Immature natural killer cell (primary cell): Measurements from ENCODE around the gene CHAD. TPM values are rescaled to one million over a fixed set of nuclear protein-coding genes. Genes with fewer than 3 reads are reported as not detected.
A peak's percentile ranks its signal among the peaks of the same experiment; 100 is the strongest.
"Not testable (repeated sequence)": the region's sequence is repeated elsewhere in the genome, so short reads cannot be mapped to it uniquely, and the experiment has no call there.

Experiments used
- DNase-seq, 3 donors: peaks; one replicate each; pipeline ENCODE4 v3.0.0; 2022; ENCODE audit warnings: mixed read lengths in 1 of 3
- H3K27ac Mint-ChIP-seq, 6 donors: one replicate each; pipeline ENCODE4 v1.8.0; 2020; ENCODE audit warnings: mixed read lengths in 6 of 6, mild to moderate bottlenecking in 5 of 6, inconsistent platforms in 4 of 6, moderate library complexity in 3 of 6
- H3K27me3 Mint-ChIP-seq, 3 donors: one replicate each; pipeline ENCODE4 v1.8.0; 2020 to 2021; ENCODE audit warnings: low read depth in 3 of 3, mild to moderate bottlenecking in 3 of 3, mixed read lengths in 3 of 3, moderate library complexity in 3 of 3, inconsistent platforms in 1 of 3
- H3K36me3 Mint-ChIP-seq, 3 donors: one replicate each; pipeline ENCODE4 v1.8.0; 2020; ENCODE audit warnings: mixed read lengths in 3 of 3, inconsistent platforms in 2 of 3, mild to moderate bottlenecking in 2 of 3
- H3K4me1 Mint-ChIP-seq, 2 donors: one replicate each; pipeline ENCODE4 v1.8.0; 2020; ENCODE audit warnings: inconsistent platforms in 2 of 2, mild to moderate bottlenecking in 2 of 2, mixed read lengths in 2 of 2, moderate library complexity in 1 of 2
- H3K4me3 Mint-ChIP-seq, 5 donors: one replicate each; pipeline ENCODE4 v1.8.0; 2020; ENCODE audit warnings: mild to moderate bottlenecking in 5 of 5, mixed read lengths in 5 of 5, inconsistent platforms in 3 of 5, moderate library complexity in 3 of 5
- H3K9me3 Mint-ChIP-seq, 6 donors: one replicate each; pipeline ENCODE4 v1.8.0; 2020; ENCODE audit warnings: mild to moderate bottlenecking in 6 of 6, mixed read lengths in 6 of 6, inconsistent platforms in 4 of 6, moderate library complexity in 3 of 6
- polyA plus RNA-seq, 3 donors: library from polyadenylated mRNA; unstranded; fragments of 300-500 nt; fragmentation: Illumina TruSeq; gene quantifications; one replicate each; pipeline ENCODE4 v1.2.3, GENCODE V29; 2021

Gene CHAD
- polyA plus RNA-seq, 3 donors from 2014 or later = not detected

DNA sequence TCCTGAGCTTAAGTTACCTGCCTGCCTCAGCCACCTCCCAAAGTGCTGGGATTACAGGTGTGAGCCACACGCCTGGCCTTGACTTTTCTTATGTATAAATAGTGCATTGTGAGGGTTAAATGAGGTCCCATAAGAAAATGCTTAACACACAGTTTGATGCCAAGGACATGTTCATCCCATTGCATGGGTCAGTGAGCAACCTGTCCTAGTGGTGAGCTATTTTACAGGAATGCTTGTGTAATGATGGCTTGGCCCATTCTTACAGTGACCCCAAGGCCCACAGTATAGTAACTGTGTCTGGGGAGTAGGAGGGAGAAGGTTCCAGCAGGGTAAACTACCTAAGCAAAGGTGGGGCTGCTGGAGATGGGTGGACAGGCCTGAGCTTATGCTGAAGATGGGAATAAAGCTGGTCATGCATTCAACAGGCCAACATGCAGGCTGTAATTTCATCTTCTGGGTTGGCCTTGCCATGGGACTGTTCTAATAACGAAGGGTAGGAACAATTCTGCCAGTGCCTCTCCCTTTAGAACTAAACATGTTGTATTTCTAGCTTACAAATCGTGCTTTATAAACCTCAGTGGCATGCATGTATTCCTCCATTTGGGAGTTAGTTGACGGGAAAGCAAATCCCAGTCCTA is 36.4 kb downstream of the CHAD start:
- Mint-ChIP-seq H3K36me3 (no peaks in the 10 kb centered on the region), H3K27me3 (peaks cover 0 to 1% (median 0%) of the 10 kb centered on the region in 3 donors), H3K4me1 (peaks cover 8% of the 10 kb centered on the region in 2 donors), H3K4me3 (no peak overlapping the region), H3K27ac (no peak overlapping the region), H3K9me3 (no peaks in the 10 kb centered on the region)
- no peak for DNase-seq

DNA sequence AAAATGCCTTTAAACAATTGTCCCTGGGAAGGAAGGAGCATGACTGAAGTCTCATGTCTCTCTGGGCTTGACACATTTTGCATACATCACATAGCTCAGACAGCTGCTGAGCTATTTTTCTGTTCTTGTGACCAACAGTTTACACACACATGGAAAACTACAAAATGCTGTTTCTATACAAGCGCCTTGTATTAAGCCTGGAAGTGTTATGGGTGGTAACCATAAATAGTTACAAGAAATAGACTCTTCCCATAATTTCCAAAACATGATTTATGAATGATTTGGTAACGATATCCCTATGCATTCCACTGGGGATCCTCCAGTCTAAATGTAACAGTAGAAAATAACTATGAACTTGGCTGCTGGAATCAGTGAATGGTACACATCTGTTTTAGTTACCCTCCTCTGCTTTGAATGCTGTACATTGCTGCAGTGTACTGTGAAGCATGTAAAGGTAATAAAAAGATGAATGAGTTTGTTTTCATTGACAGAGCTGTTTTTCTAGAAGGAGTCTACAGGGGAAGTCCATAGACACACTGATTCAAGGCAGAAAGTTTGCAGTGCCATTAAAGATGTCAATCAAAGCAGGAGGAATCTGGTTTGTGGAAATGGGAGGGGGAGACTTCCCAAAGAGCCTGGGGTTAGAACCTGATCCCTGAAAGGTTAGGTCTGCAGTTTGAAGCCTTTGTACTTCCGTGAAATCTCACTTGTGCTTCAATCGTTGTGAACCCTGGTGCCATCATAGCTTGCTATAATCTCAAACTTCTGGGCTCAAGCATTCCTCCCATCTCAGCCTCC is 37.7 kb downstream of the CHAD start:
- Mint-ChIP-seq H3K27ac (no peak overlapping the region), H3K27me3 (peaks cover 0 to 1% (median 0%) of the 10 kb centered on the region in 3 donors), H3K4me1 (peaks cover 17% of the 10 kb centered on the region in 2 donors), H3K4me3 (no peak overlapping the region), H3K36me3 (no peaks in the 10 kb centered on the region), H3K9me3 (no peaks in the 10 kb centered on the region)
- no peak for DNase-seq

GRCh38 chr17:50429793-50430192 is 38.9 kb downstream of the CHAD start:
- H3K4me1 Mint-ChIP-seq = peaks cover 23 to 27% of the 10 kb centered on the region in 2 donors
- H3K36me3 Mint-ChIP-seq = no peaks in the 10 kb centered on the region
- H3K4me3 Mint-ChIP-seq = no peak overlapping the region
- no peak for DNase-seq
- H3K27me3 Mint-ChIP-seq = peaks cover 0 to 1% (median 0%) of the 10 kb centered on the region in 3 donors
- H3K9me3 Mint-ChIP-seq = no peaks in the 10 kb centered on the region
- no peak overlapping the region for H3K27ac Mint-ChIP-seq

- Mint-ChIP-seq H3K27ac (no peak overlapping the region), H3K4me1 (peaks cover 24 to 27% of the 10 kb centered on the region in 2 donors), H3K27me3 (peaks cover 0 to 1% (median 0%) of the 10 kb centered on the region in 3 donors), H3K4me3 (no peak overlapping the region), H3K36me3 (no peaks in the 10 kb centered on the region), H3K9me3 (no peaks in the 10 kb centered on the region)
- DNase-seq = no peak
These were observed 39.8 kb downstream of the CHAD start for GRCh38 chr17:50428831-50429424.

- not testable (repeated sequence) for H3K36me3 Mint-ChIP-seq, DNase-seq, H3K27me3 Mint-ChIP-seq, H3K9me3 Mint-ChIP-seq
- Mint-ChIP-seq H3K27ac (peak overlapping the region in 3 of 6 donors; percentile 86 to 94 (median 90)), H3K4me1 (peaks cover 24 to 27% of the 10 kb centered on the region in 2 donors), H3K4me3 (peak overlapping the region in 3 of 5 donors; percentile 33 to 84 (median 57))
These were observed 40.6 kb downstream of the CHAD start for GRCh38 chr17:50428126-50428525.

- peak; percentile 12 to 27 (median 21) for DNase-seq
- peak overlapping the region; percentile 81 to 94 (median 87) for H3K27ac Mint-ChIP-seq
These were observed 41.6 kb downstream of the CHAD start for GRCh38 chr17:50426814-50427787.

GRCh38 chr17:50426472-50426782 is 42.3 kb downstream of the CHAD start:
- peaks cover 28 to 32% of the 10 kb centered on the region in 2 donors for H3K4me1 Mint-ChIP-seq
- no peak for DNase-seq
- peaks cover 0 to 1% (median 0%) of the 10 kb centered on the region in 3 donors for H3K27me3 Mint-ChIP-seq
- no peaks in the 10 kb centered on the region for H3K9me3 Mint-ChIP-seq
- H3K4me3 Mint-ChIP-seq = peak overlapping the region; percentile 82 to 90 (median 86)
- H3K27ac Mint-ChIP-seq = peak overlapping the region; percentile 81 to 94 (median 87)
- H3K36me3 Mint-ChIP-seq = no peaks in the 10 kb centered on the region

More at GRCh38 chr17:50426814-50427787, 41.6 kb downstream of the CHAD start:
- Mint-ChIP-seq H3K9me3 (no peaks in the 10 kb centered on the region), H3K36me3 (no peaks in the 10 kb centered on the region), H3K4me1 (peaks cover 24 to 27% of the 10 kb centered on the region in 2 donors), H3K27me3 (peaks cover 0 to 1% (median 0%) of the 10 kb centered on the region in 3 donors), H3K4me3 (peak overlapping the region; percentile 82 to 90 (median 86))

- peak; percentile 57 to 61 (median 60) for DNase-seq
- Mint-ChIP-seq H3K4me3 (peak within 1 kb of the TSS; percentile 85 to 92 (median 87)), H3K9me3 (no peaks in the 10 kb centered on the region), H3K4me1 (peaks cover 34 to 37% of the 10 kb centered on the region in 2 donors), H3K27me3 (peaks cover 0 to 1% (median 0%) of the 10 kb centered on the region in 3 donors), H3K27ac (peak within 1 kb of the TSS; percentile 83 to 94 (median 87)), H3K36me3 (no peaks in the 10 kb centered on the region)
These were observed 42.8 kb downstream of the CHAD start, which contains the start of gene ACSF2 for GRCh38 chr17:50425682-50426471. Gene ACSF2, plus strand, starts transcription at chr17:50426218. Its CDS starts 44 bp downstream, at chr17:50426262.

- Mint-ChIP-seq H3K9me3 (no peaks in the 10 kb centered on the region), H3K27me3 (peaks cover 0 to 1% (median 0%) of the 10 kb centered on the region in 3 donors), H3K4me1 (peaks cover 36 to 37% of the 10 kb centered on the region in 2 donors), H3K4me3 (peak overlapping the region; percentile 85 to 92 (median 87)), H3K27ac (peak overlapping the region in 5 of 6 donors; percentile 26 to 80 (median 62)), H3K36me3 (no peaks in the 10 kb centered on the region)
- no peak for DNase-seq
These were observed 43.5 kb downstream of the CHAD start for GRCh38 chr17:50424996-50425681.

DNA sequence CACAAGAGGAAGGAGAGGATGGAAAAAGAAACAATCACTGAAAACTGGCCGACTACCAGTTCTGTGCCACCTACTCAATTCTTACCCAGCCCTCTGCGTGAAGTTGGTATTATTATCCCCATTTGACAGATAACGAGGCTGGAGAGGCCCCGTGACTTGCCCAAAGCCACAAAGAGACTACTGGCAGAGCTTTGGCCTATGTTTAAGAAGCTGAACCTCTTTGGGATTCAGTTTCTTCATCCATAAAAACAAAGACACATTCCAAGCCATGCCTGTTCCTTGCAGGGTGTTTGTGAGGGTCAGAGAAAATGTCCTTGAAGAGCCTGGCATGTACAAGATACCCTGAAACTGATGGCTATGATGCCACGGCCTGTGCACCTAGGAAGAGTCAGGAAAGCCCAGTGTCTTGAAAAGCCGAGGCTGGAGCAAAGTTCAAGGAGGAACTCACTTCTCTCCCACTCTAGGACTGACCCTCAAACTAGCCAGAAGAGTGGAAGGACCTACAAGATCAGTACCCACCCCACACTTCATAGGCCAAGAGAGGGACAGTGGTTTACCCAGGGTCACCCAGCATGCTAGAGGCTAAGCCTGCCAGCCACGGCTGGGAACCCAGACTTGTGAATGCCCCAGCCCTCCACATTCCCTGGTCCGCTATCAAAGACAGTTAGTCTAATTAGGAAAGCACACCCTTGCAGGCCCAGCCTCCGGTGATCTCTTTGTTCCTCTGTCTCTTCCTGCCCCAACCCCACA is 44.3 kb downstream of the CHAD start:
- Mint-ChIP-seq H3K27ac (peak overlapping the region in 3 of 6 donors; percentile 23 to 53 (median 26)), H3K4me1 (peaks cover 36 to 37% of the 10 kb centered on the region in 2 donors), H3K27me3 (peaks cover 0 to 1% (median 0%) of the 10 kb centered on the region in 3 donors), H3K4me3 (peak overlapping the region in 4 of 5 donors; percentile 10 to 36 (median 28)), H3K36me3 (no peaks in the 10 kb centered on the region), H3K9me3 (no peaks in the 10 kb centered on the region)
- no peak for DNase-seq

GRCh38 chr17:50423553-50424159 is 45.0 kb downstream of the CHAD start:
- peak overlapping the region in 4 of 6 donors; percentile 23 to 69 (median 44) for H3K27ac Mint-ChIP-seq
- peaks cover 3 to 4% (median 3%) of the 10 kb centered on the region in 3 donors for H3K27me3 Mint-ChIP-seq
- H3K4me1 Mint-ChIP-seq = peaks cover 36 to 37% of the 10 kb centered on the region in 2 donors
- DNase-seq = no peak
- peak overlapping the region in 2 of 5 donors; percentile 7 to 10 for H3K4me3 Mint-ChIP-seq
- H3K36me3 Mint-ChIP-seq = peaks cover 0 to 3% (median 0%) of the 10 kb centered on the region in 3 donors
- H3K9me3 Mint-ChIP-seq = no peaks in the 10 kb centered on the region
